Inferior parietal cortex (tissue), 1 donor: ENCODE data around the gene TET3.

Source experiments
- DNase-seq: peaks from one replicate; pipeline ENCODE4 v3.0.0-alpha.2; 2016; ENCODE audit errors: extremely low spot score

The TET3 gene

DNA sequence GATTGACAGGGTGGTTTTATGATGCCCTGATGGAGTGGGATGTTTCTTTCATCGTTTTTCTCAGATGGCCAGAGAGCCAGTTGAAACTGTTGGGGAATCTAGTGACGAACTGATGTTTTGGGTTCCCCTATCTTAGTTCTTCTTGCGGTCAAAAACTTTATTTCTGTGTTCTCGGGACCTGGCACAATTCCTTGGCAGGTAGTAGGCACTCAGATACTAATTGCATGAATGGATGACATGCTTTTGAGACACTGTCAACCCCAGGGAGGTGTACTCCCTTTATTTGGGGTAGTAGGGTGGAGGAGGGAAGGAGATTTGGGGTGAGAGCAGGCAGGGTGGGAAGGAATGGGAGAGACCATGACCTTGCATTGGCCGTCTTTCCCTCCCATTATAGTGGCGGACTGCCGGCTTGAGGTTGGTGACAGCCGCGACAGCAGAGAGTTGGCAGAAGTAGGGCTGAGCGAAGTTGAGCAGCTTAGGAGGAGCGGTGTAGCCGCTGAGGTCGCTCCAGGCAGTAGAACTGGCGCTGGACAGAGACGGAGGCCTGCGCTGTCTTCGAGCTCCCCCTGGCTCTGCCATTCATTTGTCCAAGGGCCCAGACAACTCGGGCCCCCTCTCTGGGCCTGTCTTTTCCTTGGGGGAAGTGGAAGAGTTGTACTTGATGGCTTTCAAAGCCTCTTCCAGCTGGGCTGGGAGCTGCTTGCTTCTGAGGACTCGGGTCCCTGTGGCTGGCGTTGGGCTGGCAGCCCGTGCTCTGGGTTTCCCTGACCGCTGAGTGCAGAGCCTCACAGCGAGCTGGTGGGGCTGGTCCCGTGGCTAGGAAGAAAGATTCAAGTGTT is 2.6 kb downstream of the TET3 start:
- DNase-seq, result no peak

DNA sequence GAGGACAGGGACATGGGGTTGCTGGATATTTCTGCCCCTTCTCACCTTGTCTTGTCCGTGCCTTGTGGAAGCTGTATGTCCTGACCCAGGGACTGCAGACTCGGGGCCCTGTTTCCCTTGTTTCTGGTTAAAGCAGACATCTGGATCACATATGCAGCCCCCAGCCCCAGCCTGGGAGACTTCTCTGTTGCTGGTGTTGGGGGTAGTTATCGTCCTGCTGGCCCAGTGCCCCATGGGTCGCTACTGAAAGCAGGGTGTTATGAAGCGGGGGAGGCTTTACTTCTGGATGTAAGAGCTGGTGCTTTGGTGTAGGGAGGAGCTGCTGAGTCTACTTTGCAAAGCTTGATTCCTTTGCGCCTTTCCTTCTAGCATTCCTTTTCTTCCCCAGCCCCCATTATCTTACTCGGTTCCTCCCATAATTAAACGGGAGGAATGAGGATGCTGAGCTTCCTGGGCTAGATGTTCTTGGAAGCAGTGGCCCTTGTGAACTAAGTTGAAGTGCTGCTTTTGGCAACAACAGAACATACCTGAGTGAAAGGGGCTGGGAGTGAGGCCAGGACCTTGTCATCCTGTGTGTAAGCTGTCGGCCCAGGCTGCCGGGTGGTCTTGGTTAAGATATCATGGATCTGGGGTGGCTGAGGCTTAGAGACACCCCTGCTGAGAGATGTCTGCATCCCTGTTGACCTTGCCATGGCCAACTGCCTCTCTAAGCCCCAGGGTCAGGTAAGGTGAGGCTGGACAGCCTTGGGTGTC is 3.4 kb downstream of the TET3 start:
- DNase-seq, result no peak

DNA sequence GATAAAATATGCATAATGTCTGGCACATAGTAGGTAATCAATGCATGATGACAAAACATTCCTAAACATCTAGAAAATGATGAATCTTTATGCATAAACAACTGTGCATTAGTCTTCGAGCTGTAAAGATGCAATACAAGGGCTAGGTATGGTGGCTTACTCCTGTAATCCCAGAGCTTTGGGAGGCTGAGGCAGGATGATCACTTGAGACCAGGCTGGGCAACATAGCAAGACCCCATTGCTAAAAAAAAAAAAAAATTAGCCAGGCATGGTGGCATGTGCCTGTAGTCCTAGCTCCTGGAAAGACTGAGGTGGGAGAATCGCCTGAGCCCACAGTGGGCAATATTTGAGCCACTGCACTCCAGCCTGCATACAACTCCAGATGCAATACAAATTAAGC is 5.3 kb downstream of the TET3 start:
- no peak for DNase-seq

DNA sequence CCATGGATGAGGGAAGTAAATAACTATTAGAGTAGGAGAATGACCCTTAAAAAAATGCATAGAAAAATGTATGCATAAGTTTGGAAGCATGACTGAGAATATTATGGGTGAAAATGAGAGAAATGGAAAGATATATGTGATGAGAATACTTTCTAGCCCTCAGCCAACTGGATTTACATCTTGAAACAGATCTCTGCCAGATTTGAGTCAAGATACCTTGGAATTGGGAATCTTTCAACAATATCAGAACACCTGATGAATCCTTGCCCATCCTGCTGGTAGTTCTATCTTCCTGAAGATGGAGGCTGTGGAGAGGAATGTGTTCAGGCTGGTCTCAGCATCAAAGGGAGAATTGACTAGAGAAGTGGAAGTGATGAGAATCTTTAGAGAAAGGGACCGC is 5.8 kb downstream of the TET3 start:
- DNase-seq, result no peak

DNA sequence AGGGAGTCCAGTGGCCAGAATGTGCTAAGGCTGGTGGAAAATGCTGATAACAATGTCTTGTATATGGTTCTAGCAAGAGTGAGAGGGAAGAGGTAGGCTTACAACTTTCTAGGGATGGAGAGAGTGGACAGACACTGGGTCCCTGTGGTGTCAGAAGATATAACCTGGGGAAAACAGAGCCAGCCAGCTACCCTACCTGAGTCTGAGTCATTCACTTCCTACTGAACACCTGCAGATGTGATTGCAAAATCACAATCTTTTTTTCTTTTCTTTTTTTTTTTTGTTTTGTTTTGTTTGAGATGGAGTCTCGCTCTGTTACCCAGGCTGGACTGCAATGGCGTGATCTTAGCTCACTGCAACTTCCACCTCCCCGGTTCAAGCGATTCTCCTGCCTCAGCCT is 7.3 kb downstream of the TET3 start:
- no peak for DNase-seq

DNA sequence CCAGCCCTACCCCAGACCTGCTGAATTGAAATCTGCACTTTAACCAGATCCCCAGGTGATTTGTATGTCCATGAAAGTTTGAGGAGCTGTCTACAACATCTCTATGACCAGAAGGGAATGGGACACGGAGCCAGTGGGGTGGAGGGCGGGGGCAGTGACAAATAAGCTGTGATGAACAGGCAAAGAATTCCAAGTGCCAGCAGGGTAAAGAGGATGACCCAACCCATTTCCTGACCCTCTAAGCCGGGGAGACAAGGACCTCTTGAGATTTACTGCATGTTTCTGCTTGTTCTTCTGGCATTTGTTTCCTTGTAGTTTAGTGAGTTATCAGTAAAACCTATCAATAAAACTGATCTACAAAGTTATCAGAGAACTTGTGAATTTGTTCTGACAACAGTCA is 8.7 kb downstream of the TET3 start:
- no peak for DNase-seq

DNA sequence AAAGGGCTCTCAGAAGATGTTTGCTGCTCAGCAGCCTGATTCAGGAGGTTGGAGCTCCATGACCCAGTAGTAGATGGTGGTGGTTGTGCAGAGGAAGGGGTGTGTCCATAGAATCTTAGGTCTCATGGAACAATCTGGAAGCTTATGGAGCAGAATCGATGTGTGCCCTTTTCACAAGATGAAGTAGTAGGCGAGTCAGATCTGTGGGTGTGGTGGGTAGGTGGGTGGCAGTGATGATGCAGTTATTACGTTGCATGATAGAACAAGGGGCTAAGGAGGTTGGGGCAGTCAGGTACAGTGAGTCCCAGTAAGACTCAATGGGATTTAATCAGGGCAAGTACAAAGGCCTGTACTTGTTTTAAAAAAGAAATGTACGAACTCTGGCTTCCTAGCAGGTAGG is 9.1 kb downstream of the TET3 start:
- no peak for DNase-seq

DNA sequence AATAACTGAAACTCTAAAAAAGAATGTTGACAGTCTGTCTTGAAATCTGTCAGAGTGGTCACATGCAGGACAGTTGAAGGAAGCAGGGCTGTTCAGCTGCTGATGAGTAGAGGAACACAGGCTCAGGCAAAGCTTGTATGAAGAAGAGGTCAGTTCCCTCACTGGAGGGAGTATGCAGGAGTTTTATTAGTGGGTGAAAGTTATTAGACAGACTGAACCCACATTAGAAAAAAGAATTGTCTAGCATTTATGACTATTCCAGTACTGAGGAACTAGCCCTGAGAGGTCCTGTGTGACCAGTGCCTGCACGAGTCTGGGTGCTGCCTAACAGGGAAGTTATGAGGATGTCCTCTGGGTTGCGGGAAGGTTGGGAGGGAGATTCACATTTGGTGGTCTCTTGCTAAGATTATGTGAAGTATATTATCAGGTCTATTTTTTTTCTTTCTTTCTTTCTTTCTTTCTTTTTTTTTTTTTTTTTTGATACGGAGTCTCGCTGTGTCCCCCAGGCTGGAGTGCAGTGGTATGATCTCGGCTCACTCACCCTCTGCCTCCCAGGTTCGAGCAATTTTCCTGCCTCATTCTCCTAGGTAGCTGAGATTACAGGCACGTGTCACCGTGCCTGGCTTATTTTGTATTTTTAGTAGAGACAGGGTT is 9.6 kb downstream of the TET3 start:
- no peak for DNase-seq

DNA sequence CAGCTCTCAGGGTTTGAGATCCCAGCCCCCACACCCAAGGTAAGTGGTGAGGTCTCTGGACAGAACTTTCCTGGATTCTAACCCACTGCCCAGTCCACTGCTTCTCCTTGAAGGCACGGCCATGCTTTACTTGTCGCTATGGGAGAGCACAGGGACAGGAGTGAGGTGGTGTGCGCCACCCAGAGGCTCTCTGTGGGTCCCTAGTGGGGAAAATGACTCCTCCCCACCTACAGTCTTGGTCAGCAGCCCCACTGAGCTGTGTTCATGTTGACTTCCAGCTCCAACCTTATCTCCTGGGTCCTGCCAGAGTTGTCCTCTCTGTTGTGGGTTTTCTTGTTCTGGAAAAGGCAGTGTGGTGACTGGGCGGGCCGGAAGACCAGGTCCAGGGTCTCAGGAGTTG is 11.1 kb downstream of the TET3 start:
- DNase-seq, result no peak

DNA sequence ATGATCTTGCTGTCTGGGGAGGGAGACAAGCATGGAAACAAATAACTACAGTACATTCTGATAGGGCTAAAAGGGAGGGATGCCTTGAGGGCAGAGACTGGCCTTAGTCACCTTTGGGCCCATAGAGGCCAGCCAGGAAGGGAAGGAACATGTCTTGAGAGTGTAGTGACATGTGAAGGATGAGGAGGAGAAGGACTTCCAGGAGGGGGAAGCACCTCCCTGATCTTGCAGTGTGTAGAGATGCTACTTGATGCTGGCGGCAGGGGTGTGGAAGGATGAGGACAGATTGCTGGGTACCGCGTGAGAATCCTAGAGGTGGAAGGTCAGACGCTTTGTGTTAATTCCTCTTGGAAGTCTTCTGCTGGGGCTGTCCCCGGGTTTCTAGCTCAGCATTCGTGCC is 13.1 kb downstream of the TET3 start:
- no peak for DNase-seq

DNA sequence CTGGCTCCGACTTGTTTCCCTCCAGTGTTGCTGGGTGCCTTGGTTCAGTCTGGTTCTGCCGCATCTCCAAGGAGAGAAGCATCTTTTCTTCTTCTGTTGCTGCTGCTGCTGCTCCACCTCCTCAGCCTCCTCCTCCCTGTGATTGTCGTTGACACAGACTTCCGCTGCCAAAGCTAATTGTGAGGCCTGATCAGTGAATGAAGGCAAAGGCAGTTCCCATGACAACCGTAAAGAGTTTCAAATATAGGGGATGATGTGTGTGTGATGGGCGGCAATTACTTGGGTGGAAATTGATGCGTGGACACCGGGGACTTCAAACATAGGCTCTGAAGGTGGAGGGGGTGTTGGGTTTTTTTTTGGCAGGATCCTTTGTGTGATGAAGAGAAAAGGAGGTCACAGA is 13.7 kb downstream of the TET3 start:
- no peak for DNase-seq

DNA sequence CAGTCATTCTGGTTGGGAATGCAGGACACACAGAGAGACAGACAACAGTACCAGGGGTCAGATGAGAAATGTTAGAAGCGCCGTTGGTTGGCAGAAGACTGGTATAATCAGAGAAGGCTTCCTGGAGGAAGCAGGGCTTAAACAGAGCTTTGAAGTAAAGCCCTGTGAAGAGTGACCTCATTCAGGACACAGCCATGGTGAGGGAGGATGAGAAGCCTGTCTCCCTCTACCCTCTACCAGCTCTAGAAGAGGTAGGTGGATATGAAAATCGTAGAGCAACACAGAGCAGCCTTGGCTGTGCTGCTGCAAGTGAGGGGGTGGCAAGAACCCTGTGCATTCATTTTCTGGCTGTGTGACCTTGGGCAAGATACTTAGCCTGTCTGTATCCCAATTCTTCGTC is 14.2 kb downstream of the TET3 start:
- DNase-seq, result no peak

DNA sequence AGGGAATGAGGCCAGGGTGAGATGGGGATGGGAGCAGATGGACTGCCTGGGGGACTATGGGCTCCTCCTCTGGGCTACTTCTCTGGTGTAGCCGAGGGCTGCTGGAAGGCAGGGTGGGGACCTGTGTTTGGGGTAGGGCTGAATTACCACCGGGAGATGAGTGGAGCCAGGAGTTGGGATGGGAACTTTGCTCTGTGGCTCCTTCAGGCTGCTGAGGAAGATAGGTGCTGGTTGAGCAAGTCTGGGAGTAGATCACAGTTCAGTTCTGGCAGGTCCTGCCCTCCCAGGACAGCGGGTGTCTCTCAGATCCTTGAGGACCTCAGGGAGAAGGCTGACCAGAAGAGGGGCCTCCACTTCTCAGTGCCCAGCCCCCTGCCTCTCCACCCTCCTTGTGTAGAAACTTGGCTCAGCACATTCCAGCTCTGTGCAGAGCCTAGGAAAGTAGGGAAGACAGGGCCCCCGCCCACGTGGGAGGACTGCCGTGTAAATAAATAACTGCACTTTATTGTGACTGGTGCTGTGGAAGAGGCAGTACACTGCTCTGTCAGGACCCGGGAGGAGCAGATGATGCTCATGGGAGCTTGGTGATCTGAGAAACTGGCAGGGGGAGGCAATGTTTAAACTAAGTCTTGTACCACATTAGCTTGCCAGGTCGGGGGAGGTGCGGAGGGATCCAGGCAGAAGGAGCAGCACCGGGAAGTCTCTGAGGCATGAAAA is 15.3 kb downstream of the TET3 start:
- DNase-seq, result no peak

DNA sequence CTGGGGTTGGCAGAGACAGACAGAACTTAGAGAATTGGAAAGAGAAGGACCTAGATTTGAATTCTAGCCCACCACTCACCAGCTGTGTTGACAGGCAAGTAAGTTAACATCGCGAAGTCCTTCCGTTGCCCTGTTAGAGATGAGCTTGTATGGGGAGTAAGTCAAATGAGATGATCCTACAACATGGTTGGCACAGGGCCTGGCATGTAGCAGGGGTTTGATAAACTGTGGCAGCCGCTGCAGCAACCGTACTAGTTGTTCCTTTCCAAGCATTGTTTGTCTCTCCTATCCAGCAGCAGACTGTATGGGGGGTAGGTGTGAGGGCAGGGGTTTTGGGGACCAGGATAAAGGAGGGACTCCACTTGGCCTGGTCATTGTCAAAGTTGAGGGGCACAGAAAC is 16.0 kb downstream of the TET3 start:
- DNase-seq, result no peak

DNA sequence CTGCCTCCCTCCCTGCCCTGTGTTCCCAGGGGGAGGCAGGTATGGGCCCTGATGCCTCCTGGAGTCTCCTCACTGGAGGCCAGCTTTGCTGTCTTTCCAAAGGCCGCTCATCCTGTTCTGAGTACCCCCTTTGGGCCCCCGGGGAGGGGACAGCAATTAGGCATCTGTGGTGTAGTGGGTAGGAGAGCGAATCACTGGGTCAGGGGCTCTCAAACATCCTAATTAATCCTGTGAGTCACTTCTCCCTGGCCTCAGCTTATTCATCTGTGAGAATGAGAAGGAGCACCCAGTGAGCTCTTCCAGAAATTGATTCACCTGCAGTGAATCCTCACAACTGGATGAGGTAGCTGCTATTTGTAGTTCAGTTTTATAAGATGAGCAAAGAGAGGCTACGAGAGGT is 16.4 kb downstream of the TET3 start:
- no peak for DNase-seq

DNA sequence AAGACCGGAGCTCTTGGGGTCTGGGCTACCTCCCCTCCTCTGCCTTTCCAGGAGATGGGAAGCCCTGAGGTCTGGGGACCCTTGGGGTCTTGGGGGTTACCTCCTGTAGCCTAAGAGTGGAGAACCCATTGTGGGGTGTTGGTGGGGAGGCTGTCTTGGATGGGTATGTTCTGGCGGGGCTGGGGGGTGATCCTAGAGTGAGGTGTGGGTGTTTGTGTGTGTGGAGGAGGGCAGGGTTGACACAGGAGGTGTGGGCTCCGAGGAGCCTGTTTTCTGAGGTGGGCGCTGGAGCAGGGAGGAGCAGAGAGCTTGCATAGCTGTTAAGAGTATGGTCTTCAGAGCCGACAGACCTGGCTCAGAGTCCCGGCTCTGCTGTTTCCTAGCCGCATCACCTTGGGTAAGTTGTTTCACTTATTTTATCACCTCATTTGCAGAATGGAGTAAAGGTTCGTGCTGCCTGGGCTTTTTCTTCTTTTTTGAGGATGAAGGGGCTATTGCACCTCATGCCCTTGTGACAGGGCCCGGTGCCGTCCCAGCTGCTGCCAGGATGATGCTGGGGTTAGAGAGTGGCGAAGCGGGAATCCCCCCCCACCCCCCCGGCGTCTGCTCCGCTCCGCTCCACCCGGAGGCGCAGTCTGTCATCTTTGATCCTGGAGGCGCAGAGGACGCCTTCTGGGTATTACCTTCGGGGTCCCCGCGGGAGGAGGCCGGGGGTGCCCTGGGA is 17.2 kb downstream of the TET3 start:
- DNase-seq, result no peak

DNA sequence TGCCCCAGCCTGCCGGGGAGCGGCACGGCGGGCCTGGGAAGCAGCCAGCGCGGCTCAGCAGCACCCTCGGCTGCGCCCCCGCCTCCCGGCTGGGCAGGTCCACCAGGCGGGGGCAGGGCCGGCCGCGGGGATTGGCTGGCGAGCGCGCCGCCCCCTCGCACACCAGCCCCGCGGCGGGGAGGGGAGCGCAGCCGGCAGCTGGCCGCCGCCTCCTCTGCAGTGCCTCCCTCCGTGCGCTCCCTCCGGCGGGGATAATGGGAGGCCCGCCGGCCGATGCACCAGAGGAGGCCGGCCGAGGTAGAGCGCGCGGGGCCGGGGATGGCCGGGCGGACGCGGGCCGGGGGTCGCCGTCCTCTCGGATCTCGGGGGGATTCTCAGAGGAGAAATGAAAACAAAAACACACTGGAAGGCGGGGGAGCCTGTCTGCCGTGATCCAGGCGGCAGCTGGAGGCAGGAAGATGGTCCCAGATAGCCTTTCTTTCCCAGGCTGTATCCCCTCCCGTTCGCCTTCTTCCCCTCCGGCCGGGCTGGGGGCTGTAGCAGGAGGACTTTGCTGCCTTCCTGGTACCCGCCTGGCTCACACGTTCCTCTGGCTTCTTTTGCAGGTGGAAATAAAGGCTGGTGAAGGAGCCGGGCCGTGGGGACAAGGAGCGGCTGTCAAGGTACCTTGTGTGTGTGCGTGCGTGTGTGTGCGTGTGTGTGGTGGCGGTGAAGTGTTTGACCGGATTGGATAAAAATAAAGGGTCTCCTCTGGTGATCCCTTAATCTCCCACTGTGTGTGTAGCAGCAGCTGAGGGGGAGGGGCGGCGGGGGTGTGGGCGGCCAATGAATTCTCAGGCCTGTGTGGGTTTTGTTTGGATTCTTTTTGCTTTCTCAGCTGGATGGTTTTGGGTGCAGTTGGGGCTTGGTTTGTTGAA is 18.1 kb downstream of the TET3 start:
- peak; percentile 84 for DNase-seq

DNA sequence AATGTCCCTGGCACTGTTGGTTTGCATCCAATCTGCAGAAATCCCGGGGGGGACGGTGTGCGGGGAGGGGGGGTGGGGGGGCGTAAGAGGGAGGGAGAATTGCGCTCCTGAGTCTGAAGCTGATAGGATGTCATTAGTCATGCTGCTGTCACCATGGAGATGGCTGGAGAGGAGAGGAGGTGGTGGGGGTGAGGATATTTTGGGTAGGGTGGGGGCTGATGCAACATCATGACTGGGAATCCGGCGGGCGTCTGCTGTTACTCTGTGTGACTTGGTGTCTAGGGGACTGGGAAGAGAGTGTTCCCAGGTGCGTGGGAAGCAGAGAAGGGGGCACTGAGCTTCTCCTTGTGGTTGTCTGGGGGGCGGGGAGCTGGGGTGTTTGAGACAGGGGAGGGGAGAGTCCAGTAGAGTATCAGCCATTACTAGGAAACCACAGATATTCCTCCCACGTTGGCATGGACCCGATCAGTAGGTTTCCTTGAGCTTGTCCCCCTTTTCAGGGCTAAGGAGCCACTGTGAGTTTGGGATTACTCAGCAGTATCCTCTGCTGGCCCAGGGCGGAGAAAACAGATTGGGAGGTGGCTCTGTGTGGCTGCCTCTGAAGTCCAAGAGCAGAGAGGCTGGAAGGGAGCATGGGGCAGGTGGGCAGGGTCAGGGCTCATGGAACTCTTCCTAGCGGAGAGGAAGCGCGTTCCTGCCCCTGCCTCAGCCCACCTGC is 18.9 kb downstream of the TET3 start:
- no peak for DNase-seq

DNA sequence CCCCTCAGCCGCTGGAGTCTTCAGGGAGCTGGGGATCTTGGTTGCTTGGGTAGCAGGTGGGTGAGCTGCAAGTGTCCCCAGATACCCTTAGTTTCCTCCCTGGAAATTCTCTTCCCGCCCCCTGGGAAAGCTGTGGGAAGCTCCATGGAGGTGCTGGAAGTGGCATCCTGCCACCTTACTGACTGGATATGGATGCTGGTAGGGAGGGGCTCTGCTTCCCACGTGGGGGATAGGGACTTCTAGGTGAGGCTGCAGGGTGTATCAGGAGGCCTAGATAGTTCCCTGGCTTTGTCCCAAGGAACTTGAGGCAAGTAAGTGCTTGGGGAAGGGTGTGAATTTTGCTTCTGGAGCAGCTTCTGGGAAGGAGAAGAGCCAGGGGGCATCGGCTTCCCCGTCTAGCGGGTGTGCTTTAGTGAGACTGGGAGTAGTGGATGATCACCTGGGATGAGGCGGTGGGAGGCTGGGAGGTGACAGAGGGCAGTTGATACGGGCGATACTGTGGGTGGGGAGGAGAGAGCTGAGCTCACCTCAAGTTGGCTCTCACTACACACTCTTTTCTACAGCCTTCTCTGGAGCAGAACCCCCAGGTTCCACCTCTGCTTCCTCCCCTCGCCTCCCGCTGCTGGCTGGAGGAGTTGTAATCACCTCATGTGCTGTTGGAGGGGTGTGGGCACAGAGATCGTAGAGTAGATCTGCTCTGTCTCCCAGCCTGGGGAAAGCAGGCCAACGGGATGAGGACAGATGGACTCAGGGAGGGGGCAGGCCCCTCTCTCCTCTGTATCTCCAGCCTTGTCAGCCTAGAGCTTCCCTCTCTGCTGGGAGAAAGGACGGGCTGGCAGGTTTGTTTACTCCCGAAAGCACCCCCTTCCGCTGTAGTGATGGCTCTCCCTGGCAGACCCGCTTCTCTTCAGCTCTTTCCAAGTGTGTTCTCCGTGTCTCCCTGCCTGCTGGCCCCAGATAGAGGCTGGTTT is 19.8 kb downstream of the TET3 start:
- no peak for DNase-seq
